Endothelial cell of umbilical vein (primary cell): ENCODE data around the gene NCLN. TPM values are rescaled to one million over a fixed set of nuclear protein-coding genes. Genes with fewer than 3 reads are reported as not detected.

ENCODE experiments used
- BruUV-seq: library from RNA; stranded (reverse); fragments of 400-500 nt; replicated peaks from 2 replicates; lab custom pipeline; 2021; lab: Mats Ljungman, UMichigan
- CTCF ChIA-PET: fragments of 300-600, 350-600 bp; sonication (Branson Sonifier 250); formaldehyde crosslinking; loops from one replicate; lab custom pipeline; 2021; ENCODE audit warnings: antibody characterized with exemption, inconsistent platforms; lab: Charles Lee
- POLR2A ChIA-PET: fragments of 300-600, 350-600 bp; sonication (Branson Sonifier 250); formaldehyde crosslinking; loops from one replicate; lab custom pipeline; 2021; ENCODE audit warnings: antibody characterized with exemption, inconsistent platforms; lab: Charles Lee
- DNase-seq: peaks from one replicate; pipeline ENCODE4 v3.0.0-alpha.2; 2011; ENCODE audit warnings: low read depth, low spot score
- FAIRE-seq: peaks from 2 replicates; lab custom pipeline; 2011; peaks lifted over from hg19 to GRCh38; lab: Jason Lieb, UNC
- H2AFZ ChIP-seq: 2 replicates; pipeline ENCODE4 v1.6.0; 2012; ENCODE audit warnings: low read depth, low read length, control low read depth, inconsistent platforms
- H3K27ac ChIP-seq: 2 replicates; pipeline ENCODE4 v1.5.1; 2011; ENCODE audit warnings: low read depth, mild to moderate bottlenecking, control low read depth, low read length, moderate library complexity; ENCODE audit not compliant: insufficient read depth
- H3K27me3 ChIP-seq, 2 experiments: 2 replicates each; pipeline versions ENCODE4 v1.6.0 to v1.6.1; 2011; ENCODE audit warnings: low read length in 2 of 2, mixed read lengths in 1 of 2; ENCODE audit not compliant: control insufficient read depth in 2 of 2, insufficient read depth in 2 of 2
- H3K36me3 ChIP-seq, 2 experiments: 2 replicates in 1 of 2; 3 replicates in 1 of 2; pipeline ENCODE4 v1.5.1; 2011; ENCODE audit warnings: low read length in 2 of 2, mild to moderate bottlenecking in 1 of 2, moderate library complexity in 1 of 2; ENCODE audit not compliant: control insufficient read depth in 2 of 2, insufficient read depth in 2 of 2; ENCODE audit errors: extremely low read depth in 1 of 2
- H3K4me1 ChIP-seq: 3 replicates; pipeline ENCODE4 v1.5.1; 2011; ENCODE audit warnings: mild to moderate bottlenecking, low read length; ENCODE audit not compliant: control insufficient read depth, insufficient read depth; ENCODE audit errors: extremely low read depth
- H3K4me2 ChIP-seq: 2 replicates; pipeline ENCODE4 v1.6.1; 2011; ENCODE audit warnings: low read length, control low read depth, mixed read lengths; ENCODE audit not compliant: insufficient read depth
- H3K4me3 ChIP-seq, 3 experiments: fragments of 200-600 bp in 1 of 3; sonication (generic), shearing (Covaris generic) in 1 of 3; replicated peaks in 1 of 3; 2 replicates each; pipeline ENCODE4 v1.5.1; 2011 to 2016; ENCODE audit warnings: control low read depth in 3 of 3, low read length in 3 of 3, mild to moderate bottlenecking in 2 of 3, inconsistent platforms in 1 of 3, low read depth in 1 of 3, moderate library complexity in 1 of 3; ENCODE audit not compliant: insufficient read depth in 1 of 3
- H3K79me2 ChIP-seq: 2 replicates; pipeline ENCODE4 v1.6.0; 2012; ENCODE audit warnings: low read length, inconsistent platforms; ENCODE audit not compliant: control insufficient read depth, insufficient read depth
- H3K9ac ChIP-seq: replicated peaks from 2 replicates; pipeline ENCODE3; 2011; ENCODE audit warnings: low read length, control low read depth; ENCODE audit not compliant: insufficient read depth; ENCODE audit errors: extremely low read depth
- H3K9me1 ChIP-seq: replicated peaks from 3 replicates; pipeline ENCODE4 v1.6.0; 2011; ENCODE audit warnings: mild to moderate bottlenecking, low read length; ENCODE audit not compliant: control insufficient read depth, insufficient read depth; ENCODE audit errors: extremely low read depth
- H3K9me3 ChIP-seq: replicated peaks from 2 replicates; pipeline ENCODE4 v1.5.1; 2012; ENCODE audit warnings: low read length, inconsistent platforms; ENCODE audit not compliant: control insufficient read depth, insufficient read depth
- H4K20me1 ChIP-seq: replicated peaks from 2 replicates; pipeline ENCODE3; 2011; ENCODE audit warnings: mild to moderate bottlenecking, low read length; ENCODE audit not compliant: control insufficient read depth, insufficient read depth; ENCODE audit errors: extremely low read depth
- CTCF ChIP-seq, 2 donors: IDR thresholded peaks; 1 replicate in 1 of 2; 2 replicates in 1 of 2; pipeline ENCODE4 v1.5.1; 2011; ENCODE audit warnings: low read length in 2 of 2, mild to moderate bottlenecking in 2 of 2, moderate library complexity in 2 of 2, control low read depth in 1 of 2, inconsistent platforms in 1 of 2, low read depth in 1 of 2; ENCODE audit not compliant: insufficient read depth in 1 of 2; ENCODE audit errors: extremely low read depth in 1 of 2
- EZH2 ChIP-seq: IDR thresholded peaks from 2 replicates; pipeline ENCODE4 v1.6.1; 2012; ENCODE audit warnings: borderline replicate concordance, low read depth, mild to moderate bottlenecking, moderate library complexity, low read length, inconsistent platforms; ENCODE audit not compliant: severe bottlenecking
- FOS ChIP-seq: IDR thresholded peaks from 2 replicates; pipeline ENCODE4 v1.6.1; 2011; ENCODE audit warnings: mild to moderate bottlenecking, low read length, moderate library complexity, borderline replicate concordance; ENCODE audit not compliant: insufficient read depth
- GATA2 ChIP-seq: IDR thresholded peaks from 2 replicates; pipeline ENCODE4 v1.7.0; 2011; ENCODE audit warnings: low read depth, mild to moderate bottlenecking, moderate library complexity, mixed read lengths, low read length; ENCODE audit not compliant: insufficient read length, insufficient read depth
- JUN ChIP-seq: IDR thresholded peaks from 2 replicates; pipeline ENCODE4 v1.6.1; 2011; ENCODE audit warnings: borderline replicate concordance, low read depth; ENCODE audit not compliant: insufficient read length, insufficient read depth
- MAX ChIP-seq: IDR thresholded peaks from 2 replicates; pipeline ENCODE4 v1.6.1; 2011; ENCODE audit not compliant: insufficient read depth, insufficient read length
- MYC ChIP-seq: IDR thresholded peaks from one replicate; pipeline ENCODE4 v1.6.1; 2011; ENCODE audit warnings: mild to moderate bottlenecking, low read depth, low read length
- POLR2A ChIP-seq: IDR thresholded peaks from 2 replicates; pipeline ENCODE4 v1.6.1; 2012; ENCODE audit warnings: low read depth, mild to moderate bottlenecking, control low read depth, low read length
- POLR2AphosphoS5 ChIP-seq: IDR thresholded peaks from 2 replicates; pipeline ENCODE4 v1.6.1; 2012; ENCODE audit warnings: low read depth, mild to moderate bottlenecking, control low read depth, low read length, moderate library complexity; ENCODE audit not compliant: insufficient read depth
- dilution Hi-C: fragments of 300-500 bp; cut with MboI; formaldehyde crosslinking; loops from one replicate; pipeline ENCODE4 v1.15.0; 2019; ENCODE audit warnings: low sequenced_read_pairs; ENCODE audit not compliant: extremely low pct_ligation_motif_present
- intact Hi-C: fragments of 100-400 bp; cut with micrococcal nuclease; formaldehyde crosslinking; loops from one replicate; pipeline ENCODE4 v1.10.0; 2022
- polyA plus RNA-seq, 4 experiments: library from polyadenylated mRNA; depleted of rRNA in 3 of 4; stranded (reverse) in 3 of 4; unstranded in 1 of 4; fragments of >200 nt; gene quantifications; 2 replicates each; pipeline versions ENCODE4 v1.2.1 to v1.2.3, GENCODE V29; 2011 to 2012; ENCODE audit warnings: missing spikeins in 1 of 4
- total RNA-seq: library from RNA; stranded (reverse); gene quantifications from 2 replicates; pipeline ENCODE4 v1.2.3, GENCODE V29; 2021

Gene NCLN
- total and polyA plus RNA-seq, 2 donors (not counting 3 experiments of a cell fraction or from before 2014, with no cell fraction given), result 97.2 to 102 TPM

GRCh38 chr19:3243819-3244700 lies 58.3 kb downstream of the NCLN start:
- H3K79me2 ChIP-seq, result no peaks in the 10 kb centered on the region
- H3K9me1 ChIP-seq, result no peaks in the 10 kb centered on the region
- no peaks in the 10 kb centered on the region for H3K27me3 ChIP-seq
- no peaks in the 10 kb centered on the region for H4K20me1 ChIP-seq
- TF ChIP-seq POLR2A, result no peak
- no peak for TF ChIP-seq MAX
- TF ChIP-seq FOS, result no peak
- TF ChIP-seq POLR2AphosphoS5, result no peak
- no peak for TF ChIP-seq JUN
- TF ChIP-seq EZH2, result no peak
- no peak for TF ChIP-seq MYC
- no peak for TF ChIP-seq GATA2
- TF ChIP-seq CTCF (IDR thresholded peaks at IDR 0.05; ENCODE audit: extremely low read depth in 1 of 2, insufficient read depth in 1 of 2, low read depth in 1 of 2, low read length in 2 of 2), result no peak
- no peak overlapping the region for H2AFZ ChIP-seq
- no TSS peak for BruUV-seq
- H3K4me3 ChIP-seq, result no peak overlapping the region
- dilution Hi-C loops, result no loop called here
- no peak overlapping the region for H3K27ac ChIP-seq
- no peaks in the 10 kb centered on the region for H3K36me3 ChIP-seq
- POLR2A ChIA-PET, result no interaction called here
- peak; percentile 43 for DNase-seq
- CTCF ChIA-PET, result no interaction called here
- no peak overlapping the region for H3K9ac ChIP-seq
- H3K9me3 ChIP-seq, result no peaks in the 10 kb centered on the region
- no peaks in the 10 kb centered on the region for H3K4me1 ChIP-seq
- no peak overlapping the region for H3K4me2 ChIP-seq
- intact Hi-C loops, result no loop called here
- peak; percentile 88 for FAIRE-seq
